ENCODE measurements around the gene PCDHGB5. TPM values are rescaled to one million over a fixed set of nuclear protein-coding genes. Genes with fewer than 3 reads are reported as not detected.

Gene PCDHGB5
- total RNA-seq, 1 donor from 2014 or later: 4.0 TPM

- Mint-ChIP-seq H3K9me3 (ENCODE audit: low read depth) (peaks cover 47% of the 10 kb centered on the region), H3K4me3 (ENCODE audit: low read depth) (no peak within 1 kb of the TSS), H3K27me3 (no peaks in the 10 kb centered on the region), H3K27ac (no peak within 1 kb of the TSS), H3K4me1 (ENCODE audit: low read depth) (no peaks in the 10 kb centered on the region), H3K36me3 (ENCODE audit: insufficient read depth) (peaks cover 18% of the 10 kb centered on the region)
- TF ChIP-seq, protein P1, sequence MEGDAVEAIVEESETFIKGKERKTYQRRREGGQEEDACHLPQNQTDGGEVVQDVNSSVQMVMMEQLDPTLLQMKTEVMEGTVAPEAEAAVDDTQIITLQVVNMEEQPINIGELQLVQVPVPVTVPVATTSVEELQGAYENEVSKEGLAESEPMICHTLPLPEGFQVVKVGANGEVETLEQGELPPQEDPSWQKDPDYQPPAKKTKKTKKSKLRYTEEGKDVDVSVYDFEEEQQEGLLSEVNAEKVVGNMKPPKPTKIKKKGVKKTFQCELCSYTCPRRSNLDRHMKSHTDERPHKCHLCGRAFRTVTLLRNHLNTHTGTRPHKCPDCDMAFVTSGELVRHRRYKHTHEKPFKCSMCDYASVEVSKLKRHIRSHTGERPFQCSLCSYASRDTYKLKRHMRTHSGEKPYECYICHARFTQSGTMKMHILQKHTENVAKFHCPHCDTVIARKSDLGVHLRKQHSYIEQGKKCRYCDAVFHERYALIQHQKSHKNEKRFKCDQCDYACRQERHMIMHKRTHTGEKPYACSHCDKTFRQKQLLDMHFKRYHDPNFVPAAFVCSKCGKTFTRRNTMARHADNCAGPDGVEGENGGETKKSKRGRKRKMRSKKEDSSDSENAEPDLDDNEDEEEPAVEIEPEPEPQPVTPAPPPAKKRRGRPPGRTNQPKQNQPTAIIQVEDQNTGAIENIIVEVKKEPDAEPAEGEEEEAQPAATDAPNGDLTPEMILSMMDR (IDR thresholded peaks at IDR 0.05; ENCODE audit: unreplicated experiment): no peak
- no peak for DNase-seq (ENCODE audit: low spot score, unreplicated experiment)
Observed at GRCh38 chr5:141363952-141364660, 33.6 kb upstream of the PCDHGB5 start, which contains the start of gene PCDHGA5. TSS of gene PCDHGA5 (plus strand) at chr5:141364162. CDS start at chr5:141364331, 169 bp downstream.

DNA sequence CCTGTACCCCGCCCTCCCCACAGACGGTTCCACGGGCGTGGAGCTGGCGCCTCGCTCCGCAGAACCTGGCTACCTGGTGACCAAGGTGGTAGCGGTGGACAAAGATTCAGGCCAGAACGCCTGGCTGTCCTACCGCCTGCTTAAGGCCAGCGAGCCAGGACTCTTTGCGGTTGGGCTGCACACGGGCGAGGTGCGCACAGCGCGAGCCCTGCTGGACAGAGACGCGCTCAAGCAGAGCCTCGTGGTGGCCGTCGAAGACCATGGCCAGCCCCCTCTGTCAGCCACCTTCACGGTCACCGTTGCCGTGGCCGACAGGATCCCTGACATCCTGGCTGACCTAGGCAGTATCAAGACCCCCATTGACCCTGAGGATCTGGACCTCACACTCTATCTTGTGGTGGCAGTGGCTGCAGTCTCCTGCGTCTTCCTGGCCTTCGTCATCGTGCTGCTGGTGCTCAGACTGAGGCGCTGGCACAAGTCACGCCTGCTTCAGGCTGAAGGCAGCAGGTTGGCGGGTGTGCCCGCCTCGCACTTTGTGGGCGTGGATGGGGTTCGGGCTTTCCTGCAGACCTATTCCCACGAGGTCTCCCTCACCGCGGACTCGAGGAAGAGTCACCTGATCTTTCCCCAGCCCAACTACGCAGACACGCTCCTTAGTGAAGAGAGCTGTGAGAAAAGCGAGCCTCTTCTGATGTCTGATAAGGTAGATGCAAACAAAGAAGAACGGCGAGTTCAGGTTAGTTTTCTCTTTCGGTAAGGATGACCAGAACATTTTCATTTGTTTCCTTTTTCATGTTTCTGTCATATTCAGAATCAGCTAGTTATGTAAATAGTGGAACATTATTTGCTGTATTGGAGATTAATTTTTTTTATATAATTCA lies 31.5 kb upstream of the PCDHGB5 start:
- TF ChIP-seq, protein P1 (IDR thresholded peaks at IDR 0.05; ENCODE audit: unreplicated experiment): no peak
- Mint-ChIP-seq H3K36me3 (ENCODE audit: insufficient read depth) (peaks cover 16% of the 10 kb centered on the region), H3K27ac (no peak overlapping the region), H3K9me3 (ENCODE audit: low read depth) (peaks cover 50% of the 10 kb centered on the region), H3K27me3 (no peaks in the 10 kb centered on the region), H3K4me3 (ENCODE audit: low read depth) (no peak overlapping the region), H3K4me1 (ENCODE audit: low read depth) (no peaks in the 10 kb centered on the region)
- no peak for DNase-seq (ENCODE audit: low spot score, unreplicated experiment)

DNA sequence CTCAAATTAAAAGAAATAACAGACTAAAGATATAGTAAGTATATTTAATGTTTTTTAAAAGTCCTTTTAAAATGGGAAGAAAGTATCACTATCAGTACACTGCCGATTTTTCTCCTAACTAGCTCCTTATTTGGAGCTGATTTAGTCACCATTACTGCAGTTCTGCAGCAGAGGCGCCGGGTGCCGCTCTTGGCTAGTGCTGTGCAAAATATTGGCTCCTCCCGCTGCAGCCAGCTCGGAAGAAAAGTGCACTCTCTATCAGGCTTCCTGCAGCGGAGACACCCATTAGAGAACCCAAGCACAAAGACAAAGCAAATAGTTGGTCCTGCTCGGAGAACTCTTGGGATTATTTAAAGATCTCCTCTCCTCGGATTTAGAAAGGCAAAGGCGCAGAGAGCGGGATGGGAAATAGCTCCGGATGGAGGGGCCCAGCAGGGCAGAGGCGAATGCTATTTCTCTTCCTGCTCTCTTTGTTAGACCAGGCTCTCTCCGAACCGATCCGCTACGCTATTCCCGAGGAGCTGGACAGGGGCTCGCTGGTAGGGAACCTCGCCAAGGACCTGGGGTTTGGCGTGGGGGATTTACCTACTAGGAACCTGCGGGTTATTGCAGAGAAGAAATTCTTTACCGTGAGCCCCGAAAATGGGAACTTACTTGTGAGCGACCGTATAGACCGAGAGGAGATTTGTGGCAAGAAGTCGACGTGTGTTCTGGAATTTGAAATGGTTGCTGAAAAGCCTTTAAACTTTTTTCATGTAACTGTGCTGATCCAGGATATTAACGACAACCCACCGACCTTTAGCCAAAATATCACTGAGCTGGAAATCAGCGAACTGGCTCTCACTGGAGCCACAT lies 27.5 kb upstream of the PCDHGB5 start, which contains the start of gene PCDHGB3:
Gene PCDHGB3 (plus strand): TSS at position 249 of the 855 bp plus-strand sequence. CDS start 153 bp downstream, at position 402.
- H3K4me1 Mint-ChIP-seq (ENCODE audit: low read depth): no peaks in the 10 kb centered on the region
- no peak within 1 kb of the TSS for H3K27ac Mint-ChIP-seq
- H3K9me3 Mint-ChIP-seq (ENCODE audit: low read depth): peaks cover 49% of the 10 kb centered on the region
- H3K27me3 Mint-ChIP-seq: no peaks in the 10 kb centered on the region
- no peak for DNase-seq (ENCODE audit: low spot score, unreplicated experiment)
- TF ChIP-seq, protein P1 (IDR thresholded peaks at IDR 0.05; ENCODE audit: unreplicated experiment): no peak
- no peak within 1 kb of the TSS for H3K4me3 Mint-ChIP-seq (ENCODE audit: low read depth)
- H3K36me3 Mint-ChIP-seq (ENCODE audit: insufficient read depth): peaks cover 18% of the 10 kb centered on the region

GRCh38 chr5:141371572-141372475 lies 25.9 kb upstream of the PCDHGB5 start:
- Mint-ChIP-seq H3K4me3 (ENCODE audit: low read depth) (no peak overlapping the region), H3K9me3 (ENCODE audit: low read depth) (peaks cover 50% of the 10 kb centered on the region), H3K4me1 (ENCODE audit: low read depth) (no peaks in the 10 kb centered on the region), H3K27me3 (no peaks in the 10 kb centered on the region), H3K27ac (no peak overlapping the region), H3K36me3 (ENCODE audit: insufficient read depth) (peaks cover 20% of the 10 kb centered on the region)
- no peak for DNase-seq (ENCODE audit: low spot score, unreplicated experiment)
- TF ChIP-seq, protein P1 (IDR thresholded peaks at IDR 0.05; ENCODE audit: unreplicated experiment): no peak

Data from progenitor cell of endocrine pancreas (in vitro differentiated cells).